Measurements from ENCODE around the gene SP140L. TPM values are rescaled to one million over a fixed set of nuclear protein-coding genes. Genes with fewer than 3 reads are reported as not detected.

SP140L gene
- total and polyA plus RNA-seq, 2 of the 8 experiments (the other 6 are each of a cell fraction or from before 2014, with no cell fraction given) = 0.36 to 1.5 TPM

- no peak for TF ChIP-seq CHD7 (IDR thresholded peaks at IDR 0.05; ENCODE audit: insufficient replicate concordance, low read length)
Measured at GRCh38 chr2:230329946-230330605, 3.1 kb downstream of the SP140L start (continued).

All from H1 (cell line).